Measurements from ENCODE around the gene OR5AN1. TPM values are rescaled to one million over a fixed set of nuclear protein-coding genes. Genes with fewer than 3 reads are reported as not detected.

OR5AN1 gene
- polyA plus RNA-seq (2011; rRNA removed) (not detected in 2 replicates), polyA plus RNA-seq (2017; fragmentation: RNase III; extraction: RNeasy Plus Mini Kit Qiagen cat#74134 plus additional on column Dnase treatment) (not detected in 3 replicates), polyA minus RNA-seq (2011; rRNA and poly(A)+ RNA removed) (not detected in 2 replicates)
- polyA plus RNA-seq (2012; cell fraction: cytosol; rRNA removed): not detected in 2 replicates
- polyA plus RNA-seq (2012; cell fraction: nucleus; rRNA removed): not detected in 2 replicates

DNA sequence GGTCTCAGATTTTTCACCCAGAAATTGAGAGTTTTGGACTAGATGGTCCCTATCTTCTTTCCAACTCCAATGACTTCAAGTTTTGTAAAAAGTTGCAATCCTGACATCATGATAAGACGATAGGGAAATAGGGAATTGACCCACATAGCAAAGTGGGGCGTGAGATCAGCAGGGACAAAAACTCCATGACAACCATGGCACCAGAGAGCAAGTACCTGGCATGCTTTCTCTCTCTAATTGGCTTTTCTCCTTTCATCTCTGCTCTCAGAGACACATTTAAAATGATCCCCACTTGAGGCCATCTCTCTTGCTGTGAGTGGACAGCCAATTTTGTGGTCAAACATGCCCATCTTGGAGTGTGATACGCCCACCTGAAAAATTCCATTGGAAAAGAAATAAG is at the start of gene OR5AN1:
Gene OR5AN1, plus strand, starts transcription at position 301 of the 400 bp plus-strand sequence. CDS start 5,564 bp downstream, outside the sequence.
- H3K4me1 ChIP-seq: no peaks in the 10 kb centered on the region
- POLR2A ChIA-PET: no interaction called here
- CTCF ChIA-PET: no interaction called here
- ATAC-seq: no peak
- H3K4me3 ChIP-seq: no peak within 1 kb of the TSS
- no peak for DNase-seq (ENCODE audit: low read depth in 1 of 2, low spot score in 1 of 2)
- H3K4me2 ChIP-seq: no peak within 1 kb of the TSS
- no peak for TF ChIP-seq HOXB5 (CRISPR knock-in tag; IDR thresholded peaks at IDR 0.05)
- TF ChIP-seq POLR2A (IDR thresholded peaks at IDR 0.05; ENCODE audit: low read length): no peak
- no peak for TF ChIP-seq HMGXB4 (CRISPR knock-in tag; IDR thresholded peaks at IDR 0.05; ENCODE audit: borderline replicate concordance)
- no peak for TF ChIP-seq MYC (IDR thresholded peaks at IDR 0.05; ENCODE audit: borderline replicate concordance, low read length)
- no peak for TF ChIP-seq PHF8 (IDR thresholded peaks at IDR 0.05; ENCODE audit: borderline replicate concordance, low read depth)
- no peak for TF ChIP-seq RAD21 (conservative IDR thresholded peaks at IDR 0.05 in 1 of 2, IDR thresholded peaks at IDR 0.05 in 1 of 2)
- no peak for TF ChIP-seq GATA3 (IDR thresholded peaks at IDR 0.05; ENCODE audit: borderline replicate concordance)
- TF ChIP-seq, protein P1, sequence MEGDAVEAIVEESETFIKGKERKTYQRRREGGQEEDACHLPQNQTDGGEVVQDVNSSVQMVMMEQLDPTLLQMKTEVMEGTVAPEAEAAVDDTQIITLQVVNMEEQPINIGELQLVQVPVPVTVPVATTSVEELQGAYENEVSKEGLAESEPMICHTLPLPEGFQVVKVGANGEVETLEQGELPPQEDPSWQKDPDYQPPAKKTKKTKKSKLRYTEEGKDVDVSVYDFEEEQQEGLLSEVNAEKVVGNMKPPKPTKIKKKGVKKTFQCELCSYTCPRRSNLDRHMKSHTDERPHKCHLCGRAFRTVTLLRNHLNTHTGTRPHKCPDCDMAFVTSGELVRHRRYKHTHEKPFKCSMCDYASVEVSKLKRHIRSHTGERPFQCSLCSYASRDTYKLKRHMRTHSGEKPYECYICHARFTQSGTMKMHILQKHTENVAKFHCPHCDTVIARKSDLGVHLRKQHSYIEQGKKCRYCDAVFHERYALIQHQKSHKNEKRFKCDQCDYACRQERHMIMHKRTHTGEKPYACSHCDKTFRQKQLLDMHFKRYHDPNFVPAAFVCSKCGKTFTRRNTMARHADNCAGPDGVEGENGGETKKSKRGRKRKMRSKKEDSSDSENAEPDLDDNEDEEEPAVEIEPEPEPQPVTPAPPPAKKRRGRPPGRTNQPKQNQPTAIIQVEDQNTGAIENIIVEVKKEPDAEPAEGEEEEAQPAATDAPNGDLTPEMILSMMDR (IDR thresholded peaks at IDR 0.05): no peak
- TF ChIP-seq, protein P2, sequence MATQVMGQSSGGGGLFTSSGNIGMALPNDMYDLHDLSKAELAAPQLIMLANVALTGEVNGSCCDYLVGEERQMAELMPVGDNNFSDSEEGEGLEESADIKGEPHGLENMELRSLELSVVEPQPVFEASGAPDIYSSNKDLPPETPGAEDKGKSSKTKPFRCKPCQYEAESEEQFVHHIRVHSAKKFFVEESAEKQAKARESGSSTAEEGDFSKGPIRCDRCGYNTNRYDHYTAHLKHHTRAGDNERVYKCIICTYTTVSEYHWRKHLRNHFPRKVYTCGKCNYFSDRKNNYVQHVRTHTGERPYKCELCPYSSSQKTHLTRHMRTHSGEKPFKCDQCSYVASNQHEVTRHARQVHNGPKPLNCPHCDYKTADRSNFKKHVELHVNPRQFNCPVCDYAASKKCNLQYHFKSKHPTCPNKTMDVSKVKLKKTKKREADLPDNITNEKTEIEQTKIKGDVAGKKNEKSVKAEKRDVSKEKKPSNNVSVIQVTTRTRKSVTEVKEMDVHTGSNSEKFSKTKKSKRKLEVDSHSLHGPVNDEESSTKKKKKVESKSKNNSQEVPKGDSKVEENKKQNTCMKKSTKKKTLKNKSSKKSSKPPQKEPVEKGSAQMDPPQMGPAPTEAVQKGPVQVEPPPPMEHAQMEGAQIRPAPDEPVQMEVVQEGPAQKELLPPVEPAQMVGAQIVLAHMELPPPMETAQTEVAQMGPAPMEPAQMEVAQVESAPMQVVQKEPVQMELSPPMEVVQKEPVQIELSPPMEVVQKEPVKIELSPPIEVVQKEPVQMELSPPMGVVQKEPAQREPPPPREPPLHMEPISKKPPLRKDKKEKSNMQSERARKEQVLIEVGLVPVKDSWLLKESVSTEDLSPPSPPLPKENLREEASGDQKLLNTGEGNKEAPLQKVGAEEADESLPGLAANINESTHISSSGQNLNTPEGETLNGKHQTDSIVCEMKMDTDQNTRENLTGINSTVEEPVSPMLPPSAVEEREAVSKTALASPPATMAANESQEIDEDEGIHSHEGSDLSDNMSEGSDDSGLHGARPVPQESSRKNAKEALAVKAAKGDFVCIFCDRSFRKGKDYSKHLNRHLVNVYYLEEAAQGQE (IDR thresholded peaks at IDR 0.05): no peak
- TF ChIP-seq RFX5 (IDR thresholded peaks at IDR 0.05): no peak
- TF ChIP-seq CHD2 (IDR thresholded peaks at IDR 0.05; ENCODE audit: low read length, partially characterized antibody): no peak
- TF ChIP-seq ATOH8 (CRISPR knock-in tag; IDR thresholded peaks at IDR 0.05; ENCODE audit: low read depth): no peak
- WGBS (ENCODE audit: missing lambda C conversion rate): 3% methylated on average over 3 of the region's 3 CpGs
- no peaks in the 10 kb centered on the region for H3K9me3 ChIP-seq
- no peak for FAIRE-seq
- H3K27ac ChIP-seq: no peak within 1 kb of the TSS

DNA sequence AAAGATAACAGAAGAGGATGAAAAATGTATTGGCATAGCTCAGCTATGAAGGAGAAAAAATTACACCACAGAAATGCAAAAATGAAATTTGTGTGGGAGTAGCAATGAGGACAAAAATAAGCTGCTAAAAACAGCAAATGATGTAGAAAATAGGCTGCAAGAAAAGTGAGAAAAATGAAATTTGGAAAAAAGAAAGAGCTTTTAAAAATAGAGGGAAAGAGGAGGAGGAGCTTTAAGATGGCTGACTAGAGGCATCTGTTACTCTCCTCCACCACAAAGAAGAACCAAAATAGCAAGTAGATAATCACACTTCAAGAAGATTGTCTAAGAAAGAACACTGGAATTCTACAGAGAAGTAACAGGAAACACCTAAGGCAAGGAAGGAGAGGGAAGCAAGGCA is 23.7 kb upstream of the OR5AN1 start:
- H3K4me2 ChIP-seq: no peak overlapping the region
- no peak overlapping the region for H3K27ac ChIP-seq
- ATAC-seq (no peak), FAIRE-seq (no peak), DNase-seq (ENCODE audit: low read depth in 1 of 2, low spot score in 1 of 2) (no peak)
- no peaks in the 10 kb centered on the region for H3K4me1 ChIP-seq
- ChIA-PET POLR2A (no interaction called here), CTCF (interaction anchor here (0.6 kb wide), 1 partner anchor 614 kb away, joined by 3 read pairs; no protein-coding TSS in a partner anchor)
- no peaks in the 10 kb centered on the region for H3K9me3 ChIP-seq
- H3K4me3 ChIP-seq: no peak overlapping the region
- TF ChIP-seq ZNF302 (CRISPR knock-in tag; IDR thresholded peaks at IDR 0.05): no peak
- TF ChIP-seq BHLHE40 (IDR thresholded peaks at IDR 0.05; ENCODE audit: low read depth, low read length): no peak
- TF ChIP-seq, protein P3, sequence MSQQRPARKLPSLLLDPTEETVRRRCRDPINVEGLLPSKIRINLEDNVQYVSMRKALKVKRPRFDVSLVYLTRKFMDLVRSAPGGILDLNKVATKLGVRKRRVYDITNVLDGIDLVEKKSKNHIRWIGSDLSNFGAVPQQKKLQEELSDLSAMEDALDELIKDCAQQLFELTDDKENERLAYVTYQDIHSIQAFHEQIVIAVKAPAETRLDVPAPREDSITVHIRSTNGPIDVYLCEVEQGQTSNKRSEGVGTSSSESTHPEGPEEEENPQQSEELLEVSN (IDR thresholded peaks at IDR 0.05; ENCODE audit: borderline replicate concordance, low read depth): no peak
- no peak for TF ChIP-seq MAZ (IDR thresholded peaks at IDR 0.05; ENCODE audit: borderline replicate concordance, low read depth, low read length)
- no peak for TF ChIP-seq ZC3H11A (IDR thresholded peaks at IDR 0.05)
- no peak for TF ChIP-seq HDAC2 (IDR thresholded peaks at IDR 0.05)
- no peak for TF ChIP-seq ZSCAN20 (CRISPR knock-in tag; IDR thresholded peaks at IDR 0.05)
- TF ChIP-seq, protein P4, sequence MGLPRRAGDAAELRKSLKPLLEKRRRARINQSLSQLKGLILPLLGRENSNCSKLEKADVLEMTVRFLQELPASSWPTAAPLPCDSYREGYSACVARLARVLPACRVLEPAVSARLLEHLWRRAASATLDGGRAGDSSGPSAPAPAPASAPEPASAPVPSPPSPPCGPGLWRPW (IDR thresholded peaks at IDR 0.05): no peak
- no peak for TF ChIP-seq ESRRA (IDR thresholded peaks at IDR 0.05; ENCODE audit: borderline replicate concordance, low read length)
- no peak for TF ChIP-seq HEYL (CRISPR knock-in tag; IDR thresholded peaks at IDR 0.05)
- TF ChIP-seq FOXS1 (CRISPR knock-in tag; IDR thresholded peaks at IDR 0.05): no peak
- no peak for TF ChIP-seq HMGXB4 (CRISPR knock-in tag; IDR thresholded peaks at IDR 0.05; ENCODE audit: borderline replicate concordance)
- TF ChIP-seq FOSB (CRISPR knock-in tag; IDR thresholded peaks at IDR 0.05): no peak
- no peak for TF ChIP-seq ZFP36 (IDR thresholded peaks at IDR 0.05; ENCODE audit: borderline replicate concordance, partially characterized antibody)
- no peak for TF ChIP-seq NR3C1 (IDR thresholded peaks at IDR 0.05)

All from A549 (cell line).